SK-N-SH treated with all-trans-retinoic acid at 6 μM for 48 hours (cell line): Measurements from ENCODE around the gene MEIOSIN.

Source experiments
- ATAC-seq: fragments of 200-7000 bp; cut with Tn5 transposase; 3 replicates; pipeline ENCODE4 v1.9.1; 2020; ENCODE audit warnings: mild to moderate bottlenecking, moderate library complexity
- ARNTL ChIP-seq: fragments of 450-650 bp; formaldehyde crosslinking; IDR thresholded peaks from 2 replicates; pipeline ENCODE4 v1.5.0; 2020; ENCODE audit warnings: low read depth, mild to moderate bottlenecking, moderate library complexity, borderline replicate concordance
- BACH2 ChIP-seq: fragments of 250-450 bp; sonication (Bioruptor Pico); IDR thresholded peaks from 2 replicates; pipeline ENCODE4 v1.9.0; 2021; ENCODE audit warnings: mild to moderate bottlenecking, borderline replicate concordance
- CSDC2 ChIP-seq: fragments of 250-450 bp; sonication (Bioruptor Pico); IDR thresholded peaks from 2 replicates; pipeline ENCODE4 v1.5.0; 2020; ENCODE audit warnings: mild to moderate bottlenecking, moderate library complexity
- GLIS3 ChIP-seq: fragments of 250-450 bp; sonication (Bioruptor Pico); IDR thresholded peaks from 2 replicates; pipeline ENCODE4 v1.5.0; 2020; ENCODE audit warnings: mild to moderate bottlenecking, moderate library complexity
- ISL1 ChIP-seq: fragments of 250-450 bp; sonication (Bioruptor Pico); IDR thresholded peaks from 2 replicates; pipeline ENCODE4 v2.1.2; 2022; ENCODE audit warnings: mild to moderate bottlenecking, moderate library complexity
- OSR1 ChIP-seq: fragments of 250-450 bp; sonication (Bioruptor Pico); IDR thresholded peaks from 2 replicates; pipeline ENCODE4 v1.8.0; 2022; ENCODE audit warnings: moderate library complexity, mild to moderate bottlenecking, inconsistent platforms
- PPARA ChIP-seq: fragments of 250-450 bp; sonication (Bioruptor Pico); IDR thresholded peaks from 2 replicates; pipeline ENCODE4 v1.5.0; 2020; ENCODE audit warnings: mild to moderate bottlenecking, borderline replicate concordance
- RARB ChIP-seq: fragments of 250-450 bp; sonication (Bioruptor Pico); IDR thresholded peaks from 2 replicates; pipeline ENCODE4 v1.8.0; 2021; ENCODE audit warnings: mild to moderate bottlenecking, moderate library complexity
- SNAI2 ChIP-seq: fragments of 250-450 bp; sonication (Bioruptor Pico); IDR thresholded peaks from 2 replicates; pipeline ENCODE4 v1.5.0; 2020; ENCODE audit warnings: mild to moderate bottlenecking, moderate library complexity
- TCF4 ChIP-seq: fragments of 250-450 bp; sonication (Bioruptor Pico); IDR thresholded peaks from 2 replicates; pipeline ENCODE4 v1.8.0; 2021; ENCODE audit warnings: mild to moderate bottlenecking, moderate library complexity, borderline replicate concordance
- TOX ChIP-seq: fragments of 250-450 bp; sonication (Bioruptor Pico); IDR thresholded peaks from 2 replicates; pipeline ENCODE4 v1.8.0; 2021; ENCODE audit warnings: mild to moderate bottlenecking, moderate library complexity, borderline replicate concordance
- ZC3H10 ChIP-seq: fragments of 250-450 bp; sonication (Bioruptor Pico); IDR thresholded peaks from 2 replicates; pipeline ENCODE4 v1.5.1; 2021; ENCODE audit warnings: mild to moderate bottlenecking, moderate library complexity
- ZFP3 ChIP-seq: fragments of 250-450 bp; sonication (Bioruptor Pico); IDR thresholded peaks from 2 replicates; pipeline ENCODE4 v1.5.0; 2020; ENCODE audit warnings: mild to moderate bottlenecking, moderate library complexity
- ZFP30 ChIP-seq: fragments of 450-650 bp; formaldehyde crosslinking; IDR thresholded peaks from 2 replicates; pipeline ENCODE4 v1.5.0; 2022; ENCODE audit warnings: mild to moderate bottlenecking, moderate library complexity
- ZNF565 ChIP-seq: fragments of 450-650 bp; formaldehyde crosslinking; conservative IDR thresholded peaks from 2 replicates; pipeline ENCODE4 v1.5.0; 2020; ENCODE audit warnings: low read depth, mild to moderate bottlenecking, moderate library complexity
- ZNF70 ChIP-seq: fragments of 450-650 bp; formaldehyde crosslinking; IDR thresholded peaks from 2 replicates; pipeline ENCODE4 v1.5.0; 2020; ENCODE audit warnings: mild to moderate bottlenecking, moderate library complexity
- ZNF8 ChIP-seq: fragments of 450-650 bp; formaldehyde crosslinking; IDR thresholded peaks from 2 replicates; pipeline ENCODE4 v1.5.0; 2020; ENCODE audit warnings: mild to moderate bottlenecking, moderate library complexity
- TF ChIP-seq, protein P1 (sequence below): fragments of 250-450 bp; sonication (Bioruptor Pico); IDR thresholded peaks from 2 replicates; pipeline ENCODE4 v1.8.0; 2020; ENCODE audit warnings: mild to moderate bottlenecking, moderate library complexity, borderline replicate concordance
- TF ChIP-seq, protein P2 (sequence below): fragments of 250-450 bp; sonication (Bioruptor Pico); IDR thresholded peaks from 2 replicates; pipeline ENCODE4 v1.5.1; 2020; ENCODE audit warnings: low read depth, mild to moderate bottlenecking, moderate library complexity
- TF ChIP-seq, protein P3 (sequence below): fragments of 250-450 bp; sonication (Bioruptor Pico); IDR thresholded peaks from 2 replicates; pipeline ENCODE4 v1.5.1; 2021; ENCODE audit warnings: mild to moderate bottlenecking, moderate library complexity
- TF ChIP-seq, protein P4 (sequence below): fragments of 250-450 bp; sonication (Bioruptor Pico); IDR thresholded peaks from 2 replicates; pipeline ENCODE4 v1.5.0; 2020; ENCODE audit warnings: mild to moderate bottlenecking, moderate library complexity
- TF ChIP-seq, protein P5 (sequence below): fragments of 250-450 bp; sonication (Bioruptor Pico); IDR thresholded peaks from 2 replicates; pipeline ENCODE4 v1.8.0; 2021; ENCODE audit warnings: low read depth, mild to moderate bottlenecking, moderate library complexity, borderline replicate concordance

Gene MEIOSIN

DNA sequence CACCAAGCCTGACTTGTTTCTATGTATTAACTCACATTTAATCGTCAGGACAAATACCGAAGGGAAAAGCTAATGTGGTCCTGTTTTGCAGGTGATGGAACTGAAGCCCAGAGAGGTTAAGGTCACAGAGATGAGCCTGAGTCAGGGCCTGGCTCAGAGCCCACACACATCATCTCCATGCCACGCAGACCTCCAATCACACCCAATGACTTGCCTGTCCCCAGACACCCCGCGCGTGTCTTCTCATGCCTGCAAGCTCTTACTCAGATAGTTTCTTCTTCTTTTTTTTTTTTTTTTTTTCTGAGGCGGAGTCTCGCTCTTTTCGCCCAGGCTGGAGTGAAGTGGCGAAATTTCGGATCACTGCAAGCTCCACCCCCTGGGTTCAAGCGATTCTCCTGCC lies 19.4 kb downstream of the MEIOSIN start:
- TF ChIP-seq, protein P1, sequence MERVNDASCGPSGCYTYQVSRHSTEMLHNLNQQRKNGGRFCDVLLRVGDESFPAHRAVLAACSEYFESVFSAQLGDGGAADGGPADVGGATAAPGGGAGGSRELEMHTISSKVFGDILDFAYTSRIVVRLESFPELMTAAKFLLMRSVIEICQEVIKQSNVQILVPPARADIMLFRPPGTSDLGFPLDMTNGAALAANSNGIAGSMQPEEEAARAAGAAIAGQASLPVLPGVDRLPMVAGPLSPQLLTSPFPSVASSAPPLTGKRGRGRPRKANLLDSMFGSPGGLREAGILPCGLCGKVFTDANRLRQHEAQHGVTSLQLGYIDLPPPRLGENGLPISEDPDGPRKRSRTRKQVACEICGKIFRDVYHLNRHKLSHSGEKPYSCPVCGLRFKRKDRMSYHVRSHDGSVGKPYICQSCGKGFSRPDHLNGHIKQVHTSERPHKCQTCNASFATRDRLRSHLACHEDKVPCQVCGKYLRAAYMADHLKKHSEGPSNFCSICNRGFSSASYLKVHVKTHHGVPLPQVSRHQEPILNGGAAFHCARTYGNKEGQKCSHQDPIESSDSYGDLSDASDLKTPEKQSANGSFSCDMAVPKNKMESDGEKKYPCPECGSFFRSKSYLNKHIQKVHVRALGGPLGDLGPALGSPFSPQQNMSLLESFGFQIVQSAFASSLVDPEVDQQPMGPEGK (CRISPR knock-in tag), result no peak
- TF ChIP-seq ZFP30, result no peak
- no peak for TF ChIP-seq ARNTL
- no peak for TF ChIP-seq OSR1 (CRISPR knock-in tag)
- no peak for TF ChIP-seq ZNF565
- TF ChIP-seq PPARA (CRISPR knock-in tag), result no peak
- TF ChIP-seq ZFP3 (CRISPR knock-in tag), result no peak
- no peak for TF ChIP-seq ISL1 (CRISPR knock-in tag)
- TF ChIP-seq, protein P2, sequence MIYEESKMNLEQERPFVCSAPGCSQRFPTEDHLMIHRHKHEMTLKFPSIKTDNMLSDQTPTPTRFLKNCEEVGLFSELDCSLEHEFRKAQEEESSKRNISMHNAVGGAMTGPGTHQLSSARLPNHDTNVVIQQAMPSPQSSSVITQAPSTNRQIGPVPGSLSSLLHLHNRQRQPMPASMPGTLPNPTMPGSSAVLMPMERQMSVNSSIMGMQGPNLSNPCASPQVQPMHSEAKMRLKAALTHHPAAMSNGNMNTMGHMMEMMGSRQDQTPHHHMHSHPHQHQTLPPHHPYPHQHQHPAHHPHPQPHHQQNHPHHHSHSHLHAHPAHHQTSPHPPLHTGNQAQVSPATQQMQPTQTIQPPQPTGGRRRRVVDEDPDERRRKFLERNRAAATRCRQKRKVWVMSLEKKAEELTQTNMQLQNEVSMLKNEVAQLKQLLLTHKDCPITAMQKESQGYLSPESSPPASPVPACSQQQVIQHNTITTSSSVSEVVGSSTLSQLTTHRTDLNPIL, result no peak
- no peak for TF ChIP-seq RARB (CRISPR knock-in tag)
- TF ChIP-seq, protein P3, sequence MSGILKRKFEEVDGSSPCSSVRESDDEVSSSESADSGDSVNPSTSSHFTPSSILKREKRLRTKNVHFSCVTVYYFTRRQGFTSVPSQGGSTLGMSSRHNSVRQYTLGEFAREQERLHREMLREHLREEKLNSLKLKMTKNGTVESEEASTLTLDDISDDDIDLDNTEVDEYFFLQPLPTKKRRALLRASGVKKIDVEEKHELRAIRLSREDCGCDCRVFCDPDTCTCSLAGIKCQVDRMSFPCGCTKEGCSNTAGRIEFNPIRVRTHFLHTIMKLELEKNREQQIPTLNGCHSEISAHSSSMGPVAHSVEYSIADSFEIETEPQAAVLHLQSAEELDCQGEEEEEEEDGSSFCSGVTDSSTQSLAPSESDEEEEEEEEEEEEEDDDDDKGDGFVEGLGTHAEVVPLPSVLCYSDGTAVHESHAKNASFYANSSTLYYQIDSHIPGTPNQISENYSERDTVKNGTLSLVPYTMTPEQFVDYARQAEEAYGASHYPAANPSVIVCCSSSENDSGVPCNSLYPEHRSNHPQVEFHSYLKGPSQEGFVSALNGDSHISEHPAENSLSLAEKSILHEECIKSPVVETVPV (CRISPR knock-in tag), result no peak
- TF ChIP-seq, protein P4, sequence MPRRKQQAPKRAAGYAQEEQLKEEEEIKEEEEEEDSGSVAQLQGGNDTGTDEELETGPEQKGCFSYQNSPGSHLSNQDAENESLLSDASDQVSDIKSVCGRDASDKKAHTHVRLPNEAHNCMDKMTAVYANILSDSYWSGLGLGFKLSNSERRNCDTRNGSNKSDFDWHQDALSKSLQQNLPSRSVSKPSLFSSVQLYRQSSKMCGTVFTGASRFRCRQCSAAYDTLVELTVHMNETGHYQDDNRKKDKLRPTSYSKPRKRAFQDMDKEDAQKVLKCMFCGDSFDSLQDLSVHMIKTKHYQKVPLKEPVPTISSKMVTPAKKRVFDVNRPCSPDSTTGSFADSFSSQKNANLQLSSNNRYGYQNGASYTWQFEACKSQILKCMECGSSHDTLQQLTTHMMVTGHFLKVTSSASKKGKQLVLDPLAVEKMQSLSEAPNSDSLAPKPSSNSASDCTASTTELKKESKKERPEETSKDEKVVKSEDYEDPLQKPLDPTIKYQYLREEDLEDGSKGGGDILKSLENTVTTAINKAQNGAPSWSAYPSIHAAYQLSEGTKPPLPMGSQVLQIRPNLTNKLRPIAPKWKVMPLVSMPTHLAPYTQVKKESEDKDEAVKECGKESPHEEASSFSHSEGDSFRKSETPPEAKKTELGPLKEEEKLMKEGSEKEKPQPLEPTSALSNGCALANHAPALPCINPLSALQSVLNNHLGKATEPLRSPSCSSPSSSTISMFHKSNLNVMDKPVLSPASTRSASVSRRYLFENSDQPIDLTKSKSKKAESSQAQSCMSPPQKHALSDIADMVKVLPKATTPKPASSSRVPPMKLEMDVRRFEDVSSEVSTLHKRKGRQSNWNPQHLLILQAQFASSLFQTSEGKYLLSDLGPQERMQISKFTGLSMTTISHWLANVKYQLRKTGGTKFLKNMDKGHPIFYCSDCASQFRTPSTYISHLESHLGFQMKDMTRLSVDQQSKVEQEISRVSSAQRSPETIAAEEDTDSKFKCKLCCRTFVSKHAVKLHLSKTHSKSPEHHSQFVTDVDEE (CRISPR knock-in tag), result no peak
- TF ChIP-seq GLIS3 (CRISPR knock-in tag), result no peak
- no peak for TF ChIP-seq TCF4 (CRISPR knock-in tag)
- TF ChIP-seq, protein P5, sequence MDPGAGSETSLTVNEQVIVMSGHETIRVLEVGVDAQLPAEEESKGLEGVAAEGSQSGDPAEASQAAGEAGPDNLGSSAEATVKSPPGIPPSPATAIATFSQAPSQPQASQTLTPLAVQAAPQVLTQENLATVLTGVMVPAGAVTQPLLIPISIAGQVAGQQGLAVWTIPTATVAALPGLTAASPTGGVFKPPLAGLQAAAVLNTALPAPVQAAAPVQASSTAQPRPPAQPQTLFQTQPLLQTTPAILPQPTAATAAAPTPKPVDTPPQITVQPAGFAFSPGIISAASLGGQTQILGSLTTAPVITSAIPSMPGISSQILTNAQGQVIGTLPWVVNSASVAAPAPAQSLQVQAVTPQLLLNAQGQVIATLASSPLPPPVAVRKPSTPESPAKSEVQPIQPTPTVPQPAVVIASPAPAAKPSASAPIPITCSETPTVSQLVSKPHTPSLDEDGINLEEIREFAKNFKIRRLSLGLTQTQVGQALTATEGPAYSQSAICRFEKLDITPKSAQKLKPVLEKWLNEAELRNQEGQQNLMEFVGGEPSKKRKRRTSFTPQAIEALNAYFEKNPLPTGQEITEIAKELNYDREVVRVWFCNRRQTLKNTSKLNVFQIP, result no peak
- TF ChIP-seq ZC3H10 (CRISPR knock-in tag), result no peak
- TF ChIP-seq ZNF70 (CRISPR knock-in tag), result no peak
- TF ChIP-seq TOX (CRISPR knock-in tag), result no peak
- no peak for TF ChIP-seq BACH2 (CRISPR knock-in tag)
- ATAC-seq, result no peak

DNA sequence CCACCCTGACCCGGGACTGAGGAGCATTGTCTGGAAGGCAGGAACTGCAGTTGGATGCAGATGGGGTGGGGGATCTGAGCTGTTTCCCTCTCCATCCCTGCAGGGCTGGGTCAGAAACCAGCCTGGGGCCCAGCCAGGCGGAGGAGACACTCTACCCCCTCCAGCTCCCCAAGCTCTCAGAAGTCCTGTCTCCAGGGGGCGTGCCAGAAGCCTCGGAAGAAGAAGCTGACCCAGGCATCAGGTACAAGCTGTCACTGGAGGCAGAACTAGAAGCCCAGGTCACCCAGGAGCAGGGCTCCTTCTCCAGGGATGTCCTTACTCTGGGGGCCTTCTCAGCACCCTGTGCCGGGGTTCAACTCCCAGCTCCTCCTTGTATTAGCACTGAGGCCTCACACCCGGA lies 20.3 kb downstream of the MEIOSIN start:
- ATAC-seq, result no peak
- TF ChIP-seq ZNF8 (CRISPR knock-in tag) (no peak), ISL1 (CRISPR knock-in tag) (no peak), SNAI2 (CRISPR knock-in tag) (no peak), CSDC2 (CRISPR knock-in tag) (no peak), ZFP30 (no peak), RARB (CRISPR knock-in tag) (no peak), TOX (CRISPR knock-in tag) (no peak), BACH2 (CRISPR knock-in tag) (no peak), PPARA (CRISPR knock-in tag) (no peak), ZC3H10 (CRISPR knock-in tag) (no peak), ZFP3 (CRISPR knock-in tag) (no peak), ZNF70 (CRISPR knock-in tag) (no peak), ARNTL (no peak), TCF4 (CRISPR knock-in tag) (no peak)
- TF ChIP-seq, protein P2, result no peak
- TF ChIP-seq, protein P3 (CRISPR knock-in tag), result no peak
- TF ChIP-seq, protein P4 (CRISPR knock-in tag), result no peak
